Pancreas (tissue), 10 donors: Measurements from ENCODE around the gene TOP3B. TPM values are rescaled to one million over a fixed set of nuclear protein-coding genes. Genes with fewer than 3 reads are reported as not detected.

Experiments used
- ATAC-seq, 4 donors: fragments of 200-7000 bp; cut with Tn5 transposase; one replicate each; pipeline versions ENCODE4 v1.8.0 to v1.9.1; 2020; ENCODE audit warnings: mild to moderate bottlenecking in 4 of 4, moderate library complexity in 4 of 4
- DNase-seq, 6 donors: peaks; one replicate each; pipeline ENCODE4 v3.0.0-alpha.2; 2020
- FAIRE-seq: peaks from 2 replicates; lab custom pipeline; 2012; peaks lifted over from hg19 to GRCh38; lab: Jason Lieb, UNC
- H3K27ac ChIP-seq, 4 donors: fragments of 200-600 bp; sonication (generic); 1 replicate in 3 of 4; 2 replicates in 1 of 4; pipeline versions ENCODE4 v1.5.0 to v1.8.0; 2020
- H3K27me3 ChIP-seq, 4 donors: fragments of 200-600 bp; one replicate each; pipeline ENCODE4 v1.8.0; 2021
- H3K36me3 ChIP-seq, 3 donors: fragments of 200-600 bp; sonication (generic) in 1 of 3; one replicate each; pipeline versions ENCODE4 v1.5.0 to v1.8.0; 2020 to 2021
- H3K4me1 ChIP-seq, 3 donors: fragments of 200-600 bp; one replicate each; pipeline ENCODE4 v1.8.0; 2021
- H3K4me3 ChIP-seq, 4 donors: fragments of 200-600 bp; sonication (generic) in 2 of 4; one replicate each; pipeline versions ENCODE4 v1.5.0 to v1.8.0; 2020 to 2021
- H3K9me3 ChIP-seq, 4 donors: fragments of 200-600 bp; one replicate each; pipeline ENCODE4 v1.8.0; 2021
- CTCF ChIP-seq, 4 donors: fragments of 200-600 bp; sonication (generic) in 3 of 4; IDR thresholded peaks; one replicate each; pipeline versions ENCODE4 v1.5.0 to v1.8.0; 2021; ENCODE audit warnings: antibody characterized with exemption in 4 of 4
- WGBS, 2 donors: extraction: QIAGEN DNeasy Blood & Tissue Kit; methylation state at CpG; one replicate each; pipeline ENCODE4 v1.1.7; 2013; 5-methylcytosine and 5-hydroxymethylcytosine counted together
- intact Hi-C, 3 donors: fragments of 100-400 bp; cut with DNase I; formaldehyde crosslinking; loops; one replicate each; pipeline versions ENCODE4 v1.11.1 to v1.14.2; 2022
- polyA plus RNA-seq, 2 donors: library from polyadenylated mRNA; stranded (reverse); fragments of 200-250 nt; gene quantifications; one replicate each; pipeline ENCODE4 v1.2.3, GENCODE V29; 2013
- total RNA-seq, 6 donors: library from RNA; stranded (reverse); fragmentation: NEBNext Ultra II Directional in 4 of 6; extraction: Animal tissue kit (Norgen Biotek cat#: 25700) in 4 of 6; gene quantifications; one replicate each; pipeline versions ENCODE4 v1.2.1 to v1.2.4, GENCODE V29; 2021 to 2023
- donor health status: healthy with polysubstance abuse.
- donor health status: DM: no; HTN: no; CAD: no; lungs with moderate emphysema.
- donor health status: DM: no; HTN: no; CAD: no.
- donor health status: control.
- donor health status: control.
- donor health status: Bipolar disorder and iron deficiency.
- donor health status: DM: yes; HTN: yes; CAD: no.
- donor health status: DM: no; HTN: no; CAD: no.
- donor health status: DM: no; HTN: no; CAD: no.
- donor health status: DM: yes; HTN: yes; CAD: no.

Gene TOP3B
- total and polyA plus RNA-seq, 8 donors, result 6.7 to 20.5 (median 11.3) TPM

- Histone ChIP-seq H3K4me1 (peaks cover 0 to 19% (median 14%) of the 10 kb centered on the region in 3 donors), H3K9me3 (no peaks in the 10 kb centered on the region), H3K27me3 (no peaks in the 10 kb centered on the region), H3K27ac (peak overlapping the region; percentile 89 to 94 (median 92)), H3K36me3 (peaks cover 3 to 16% (median 11%) of the 10 kb centered on the region in 3 donors), H3K4me3 (peak overlapping the region in 2 of 4 donors; percentile 53 to 60)
- intact Hi-C loops, result loop anchor here in 1 of 3 donors (5.0 kb wide), 1 partner anchor 225 kb away; no protein-coding TSS in a partner anchor
- no peak for FAIRE-seq
- peak in 2 of 4 donors; percentile 2 to 9 for ATAC-seq
- 64 to 68% methylated on average over 20 of the region's 20 CpGs for WGBS, 2 donors
- no peak for TF ChIP-seq CTCF (IDR thresholded peaks at IDR 0.05)
- peak in 3 of 6 donors; percentile 43 to 78 (median 74) for DNase-seq
Measured at GRCh38 chr22:21937041-21937820, 45.4 kb downstream of the TOP3B start.

GRCh38 chr22:21936151-21936775, 46.3 kb downstream of the TOP3B start:
- peak in 1 of 6 donors; percentile 43 for DNase-seq
- intact Hi-C loops, result loop anchor here in 1 of 3 donors (5.0 kb wide), 1 partner anchor 224 kb away; no protein-coding TSS in a partner anchor
- peak overlapping the region; percentile 89 to 94 (median 92) for H3K27ac ChIP-seq
- no peaks in the 10 kb centered on the region for H3K27me3 ChIP-seq
- H3K36me3 ChIP-seq, result peaks cover 4 to 17% (median 12%) of the 10 kb centered on the region in 3 donors
- H3K4me3 ChIP-seq, result no peak overlapping the region
- no peak for FAIRE-seq
- H3K4me1 ChIP-seq, result peaks cover 0 to 19% (median 14%) of the 10 kb centered on the region in 3 donors
- H3K9me3 ChIP-seq, result no peaks in the 10 kb centered on the region
- no peak for TF ChIP-seq CTCF (IDR thresholded peaks at IDR 0.05)
- 89 to 91% methylated on average over 15 of the region's 15 CpGs for WGBS, 2 donors
- no peak for ATAC-seq

GRCh38 chr22:21933910-21934309, 48.7 kb downstream of the TOP3B start:
- intact Hi-C loops, result no loop called here
- H3K36me3 ChIP-seq, result peaks cover 10 to 31% (median 12%) of the 10 kb centered on the region in 3 donors
- no peak for ATAC-seq
- H3K27ac ChIP-seq, result no peak overlapping the region
- no peaks in the 10 kb centered on the region for H3K27me3 ChIP-seq
- no peak overlapping the region for H3K4me3 ChIP-seq
- no peak for FAIRE-seq
- H3K4me1 ChIP-seq, result peaks cover 0 to 17% (median 14%) of the 10 kb centered on the region in 3 donors
- H3K9me3 ChIP-seq, result no peaks in the 10 kb centered on the region
- TF ChIP-seq CTCF (IDR thresholded peaks at IDR 0.05), result no peak
- peak in 1 of 6 donors; percentile 65 for DNase-seq
- WGBS, 2 donors, result 94 to 97% methylated on average over 19 of the region's 19 CpGs

GRCh38 chr22:21933413-21933812, 49.2 kb downstream of the TOP3B start:
- Histone ChIP-seq H3K27ac (no peak overlapping the region), H3K36me3 (peaks cover 10 to 31% (median 12%) of the 10 kb centered on the region in 3 donors), H3K27me3 (no peaks in the 10 kb centered on the region), H3K9me3 (no peaks in the 10 kb centered on the region), H3K4me1 (peaks cover 0 to 14% (median 14%) of the 10 kb centered on the region in 3 donors), H3K4me3 (no peak overlapping the region)
- 93 to 94% methylated on average over 23 of the region's 23 CpGs for WGBS, 2 donors
- DNase-seq, result peak in 2 of 6 donors; percentile 24 to 63
- TF ChIP-seq CTCF (IDR thresholded peaks at IDR 0.05), result no peak
- intact Hi-C loops, result no loop called here
- ATAC-seq, result no peak
- no peak for FAIRE-seq
